GM23338 (cell line): Measurements from ENCODE around the gene SLC6A12. TPM values are rescaled to one million over a fixed set of nuclear protein-coding genes. Genes with fewer than 3 reads are reported as not detected.

Experiments used
- ATAC-seq: fragments of 200-7000 bp; cut with Tn5 transposase; 3 replicates; pipeline ENCODE4 v1.9.1; 2020
- DNase-seq: peaks from one replicate; pipeline ENCODE4 v3.0.0-alpha.2; 2015; ENCODE audit warnings: low spot score
- H2AFZ ChIP-seq: fragments of 200-600 bp; sonication (generic); 2 replicates; pipeline ENCODE4 v1.8.0; 2016; ENCODE audit warnings: antibody characterized with exemption, mild to moderate bottlenecking, moderate library complexity
- H3F3A ChIP-seq: fragments of 200-600 bp; sonication (generic); replicated peaks from 2 replicates; pipeline ENCODE4 v1.8.0; 2017; ENCODE audit warnings: antibody characterized with exemption, mixed run types, low read depth
- H3K27ac ChIP-seq: fragments of 200-600 bp; sonication (generic); 2 replicates; pipeline ENCODE4 v1.6.1; 2016; ENCODE audit warnings: low read depth
- H3K27me3 ChIP-seq: fragments of 200-600 bp; sonication (generic); 2 replicates; pipeline ENCODE4 v1.8.0; 2016; ENCODE audit warnings: mild to moderate bottlenecking, mixed run types, moderate library complexity; ENCODE audit not compliant: insufficient read depth
- H3K36me3 ChIP-seq: fragments of 200-600 bp; sonication (generic); 2 replicates; pipeline ENCODE4 v1.8.0; 2016; ENCODE audit warnings: mild to moderate bottlenecking; ENCODE audit not compliant: insufficient read depth
- H3K4me1 ChIP-seq: fragments of 200-600 bp; sonication (generic); 2 replicates; pipeline ENCODE4 v1.8.0; 2016; ENCODE audit warnings: mild to moderate bottlenecking, moderate library complexity; ENCODE audit not compliant: insufficient read depth
- H3K4me2 ChIP-seq: fragments of 200-600 bp; sonication (generic); 2 replicates; pipeline ENCODE4 v1.7.1; 2017; ENCODE audit warnings: mixed run types
- H3K4me3 ChIP-seq: fragments of 200-600 bp; sonication (generic); 2 replicates; pipeline ENCODE4 v1.6.1; 2016; ENCODE audit warnings: mixed run types
- H3K79me2 ChIP-seq: fragments of 200-600 bp; sonication (generic); replicated peaks from 2 replicates; pipeline ENCODE4 v1.8.0; 2017; ENCODE audit warnings: mild to moderate bottlenecking; ENCODE audit not compliant: insufficient read depth
- H3K9me2 ChIP-seq: fragments of 200-600 bp; sonication (generic); 2 replicates; pipeline ENCODE4 v1.8.0; 2017; ENCODE audit not compliant: insufficient read depth
- H4K20me1 ChIP-seq: fragments of 200-600 bp; sonication (generic); replicated peaks from 2 replicates; pipeline ENCODE4 v1.8.0; 2017; ENCODE audit warnings: mild to moderate bottlenecking; ENCODE audit not compliant: insufficient read depth
- H3K27ac Mint-ChIP-seq: 2 replicates; pipeline ENCODE4 v1.8.0; 2020; ENCODE audit warnings: inconsistent platforms, mild to moderate bottlenecking, moderate library complexity, mixed read lengths
- H3K27me3 Mint-ChIP-seq: 3 replicates; pipeline ENCODE4 v1.8.0; 2022; ENCODE audit warnings: low read depth, mild to moderate bottlenecking, moderate library complexity, mixed read lengths, inconsistent platforms; ENCODE audit not compliant: insufficient read depth, poor library complexity
- H3K36me3 Mint-ChIP-seq: 3 replicates; pipeline ENCODE4 v1.8.0; 2021; ENCODE audit warnings: low read depth, mild to moderate bottlenecking, inconsistent platforms, moderate library complexity, mixed read lengths
- H3K4me1 Mint-ChIP-seq: 3 replicates; pipeline ENCODE4 v1.8.0; 2020; ENCODE audit warnings: mild to moderate bottlenecking, inconsistent platforms, mixed read lengths
- H3K4me3 Mint-ChIP-seq: 3 replicates; pipeline ENCODE4 v1.8.0; 2021; ENCODE audit warnings: moderate library complexity, mild to moderate bottlenecking, inconsistent platforms, mixed read lengths
- H3K9me3 Mint-ChIP-seq: 3 replicates; pipeline ENCODE4 v1.8.0; 2020; ENCODE audit warnings: moderate library complexity, mild to moderate bottlenecking, inconsistent platforms, mixed read lengths
- JUNB ChIP-seq: IDR thresholded peaks from one replicate; pipeline ENCODE4 v1.6.1; 2016; ENCODE audit warnings: antibody characterized with exemption; ENCODE audit not compliant: unreplicated experiment
- polyA plus RNA-seq: library from polyadenylated mRNA; unstranded; fragments of >200 nt; fragmentation: Nextera tagmentation; extraction: Ambion mirVana; gene quantifications from 2 replicates; pipeline ENCODE4 v1.2.1, GENCODE V29; 2016
- total RNA-seq: library from RNA; depleted of rRNA; stranded (reverse); fragments of >200 nt; shearing (Covaris generic); gene quantifications from 2 replicates; pipeline ENCODE4 v1.2.3, GENCODE V29; 2014
- TF ChIP-seq, protein P1 (sequence below): fragments of 250-450 bp; sonication (Bioruptor Pico); IDR thresholded peaks from 2 replicates; pipeline ENCODE4 v1.5.0; 2020; ENCODE audit warnings: mild to moderate bottlenecking, moderate library complexity
- TF ChIP-seq, protein P2 (sequence below), 2 experiments: fragments of 200-600 bp in 1 of 2; sonication (generic) in 1 of 2; conservative IDR thresholded peaks; 2 replicates each; pipeline versions ENCODE4 v1.5.1 to v1.6.1; 2016 to 2017; ENCODE audit warnings: antibody characterized with exemption in 2 of 2, low read depth in 2 of 2, mild to moderate bottlenecking in 2 of 2, moderate library complexity in 1 of 2

SLC6A12 gene
- total and polyA plus RNA-seq, 2 experiments from 2014 or later: 0.56 TPM; not detected in 1

GRCh38 chr12:204261-204678 is 9.7 kb downstream of the SLC6A12 start (continued):
- TF ChIP-seq, protein P1, sequence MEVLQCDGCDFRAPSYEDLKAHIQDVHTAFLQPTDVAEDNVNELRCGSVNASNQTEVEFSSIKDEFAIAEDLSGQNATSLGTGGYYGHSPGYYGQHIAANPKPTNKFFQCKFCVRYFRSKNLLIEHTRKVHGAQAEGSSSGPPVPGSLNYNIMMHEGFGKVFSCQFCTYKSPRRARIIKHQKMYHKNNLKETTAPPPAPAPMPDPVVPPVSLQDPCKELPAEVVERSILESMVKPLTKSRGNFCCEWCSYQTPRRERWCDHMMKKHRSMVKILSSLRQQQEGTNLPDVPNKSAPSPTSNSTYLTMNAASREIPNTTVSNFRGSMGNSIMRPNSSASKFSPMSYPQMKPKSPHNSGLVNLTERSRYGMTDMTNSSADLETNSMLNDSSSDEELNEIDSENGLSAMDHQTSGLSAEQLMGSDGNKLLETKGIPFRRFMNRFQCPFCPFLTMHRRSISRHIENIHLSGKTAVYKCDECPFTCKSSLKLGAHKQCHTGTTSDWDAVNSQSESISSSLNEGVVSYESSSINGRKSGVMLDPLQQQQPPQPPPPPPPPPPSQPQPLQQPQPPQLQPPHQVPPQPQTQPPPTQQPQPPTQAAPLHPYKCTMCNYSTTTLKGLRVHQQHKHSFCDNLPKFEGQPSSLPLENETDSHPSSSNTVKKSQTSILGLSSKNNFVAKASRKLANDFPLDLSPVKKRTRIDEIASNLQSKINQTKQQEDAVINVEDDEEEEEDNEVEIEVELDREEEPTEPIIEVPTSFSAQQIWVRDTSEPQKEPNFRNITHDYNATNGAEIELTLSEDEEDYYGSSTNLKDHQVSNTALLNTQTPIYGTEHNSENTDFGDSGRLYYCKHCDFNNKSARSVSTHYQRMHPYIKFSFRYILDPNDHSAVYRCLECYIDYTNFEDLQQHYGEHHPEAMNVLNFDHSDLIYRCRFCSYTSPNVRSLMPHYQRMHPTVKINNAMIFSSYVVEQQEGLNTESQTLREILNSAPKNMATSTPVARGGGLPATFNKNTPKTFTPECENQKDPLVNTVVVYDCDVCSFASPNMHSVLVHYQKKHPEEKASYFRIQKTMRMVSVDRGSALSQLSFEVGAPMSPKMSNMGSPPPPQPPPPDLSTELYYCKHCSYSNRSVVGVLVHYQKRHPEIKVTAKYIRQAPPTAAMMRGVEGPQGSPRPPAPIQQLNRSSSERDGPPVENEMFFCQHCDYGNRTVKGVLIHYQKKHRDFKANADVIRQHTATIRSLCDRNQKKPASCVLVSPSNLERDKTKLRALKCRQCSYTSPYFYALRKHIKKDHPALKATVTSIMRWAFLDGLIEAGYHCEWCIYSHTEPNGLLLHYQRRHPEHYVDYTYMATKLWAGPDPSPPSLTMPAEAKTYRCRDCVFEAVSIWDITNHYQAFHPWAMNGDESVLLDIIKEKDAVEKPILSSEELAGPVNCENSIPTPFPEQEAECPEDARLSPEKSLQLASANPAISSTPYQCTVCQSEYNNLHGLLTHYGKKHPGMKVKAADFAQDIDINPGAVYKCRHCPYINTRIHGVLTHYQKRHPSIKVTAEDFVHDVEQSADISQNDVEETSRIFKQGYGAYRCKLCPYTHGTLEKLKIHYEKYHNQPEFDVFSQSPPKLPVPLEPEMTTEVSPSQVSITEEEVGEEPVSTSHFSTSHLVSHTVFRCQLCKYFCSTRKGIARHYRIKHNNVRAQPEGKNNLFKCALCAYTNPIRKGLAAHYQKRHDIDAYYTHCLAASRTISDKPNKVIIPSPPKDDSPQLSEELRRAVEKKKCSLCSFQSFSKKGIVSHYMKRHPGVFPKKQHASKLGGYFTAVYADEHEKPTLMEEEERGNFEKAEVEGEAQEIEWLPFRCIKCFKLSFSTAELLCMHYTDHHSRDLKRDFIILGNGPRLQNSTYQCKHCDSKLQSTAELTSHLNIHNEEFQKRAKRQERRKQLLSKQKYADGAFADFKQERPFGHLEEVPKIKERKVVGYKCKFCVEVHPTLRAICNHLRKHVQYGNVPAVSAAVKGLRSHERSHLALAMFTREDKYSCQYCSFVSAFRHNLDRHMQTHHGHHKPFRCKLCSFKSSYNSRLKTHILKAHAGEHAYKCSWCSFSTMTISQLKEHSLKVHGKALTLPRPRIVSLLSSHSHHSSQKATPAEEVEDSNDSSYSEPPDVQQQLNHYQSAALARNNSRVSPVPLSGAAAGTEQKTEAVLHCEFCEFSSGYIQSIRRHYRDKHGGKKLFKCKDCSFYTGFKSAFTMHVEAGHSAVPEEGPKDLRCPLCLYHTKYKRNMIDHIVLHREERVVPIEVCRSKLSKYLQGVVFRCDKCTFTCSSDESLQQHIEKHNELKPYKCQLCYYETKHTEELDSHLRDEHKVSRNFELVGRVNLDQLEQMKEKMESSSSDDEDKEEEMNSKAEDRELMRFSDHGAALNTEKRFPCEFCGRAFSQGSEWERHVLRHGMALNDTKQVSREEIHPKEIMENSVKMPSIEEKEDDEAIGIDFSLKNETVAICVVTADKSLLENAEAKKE (CRISPR knock-in tag): no peak

GRCh38 chr12:203462-204260 is 10.3 kb downstream of the SLC6A12 start:
- H3K36me3 ChIP-seq: no peaks in the 10 kb centered on the region
- H3K36me3 Mint-ChIP-seq: no peaks in the 10 kb centered on the region
- H3K27ac ChIP-seq: no peak overlapping the region
- H3K27ac Mint-ChIP-seq: no peak overlapping the region
- H3K9me3 Mint-ChIP-seq: peaks cover 4% of the 10 kb centered on the region; the same call in 1 of the 3 replicates
- peak overlapping the region; percentile 63 for H3K4me3 Mint-ChIP-seq
- 0 out of 2 replicates have a peak, but pooled peaks cover 3% of the 10 kb centered on the region for H3F3A ChIP-seq
- DNase-seq: peak; percentile 62
- no peaks in the 10 kb centered on the region; the same call in 1 of the 2 replicates for H4K20me1 ChIP-seq
- H3K4me2 ChIP-seq: peak overlapping the region; percentile 91
- no peaks in the 10 kb centered on the region for H3K9me2 ChIP-seq
- H3K27me3 ChIP-seq: peaks cover 51% of the 10 kb centered on the region
- peak overlapping the region; percentile 98 for H2AFZ ChIP-seq
- peaks cover 38% of the 10 kb centered on the region for H3K4me1 ChIP-seq
- peaks cover 33% of the 10 kb centered on the region for H3K27me3 Mint-ChIP-seq
- ATAC-seq: peak; percentile 72
- no peaks in the 10 kb centered on the region for H3K79me2 ChIP-seq
- peak overlapping the region; percentile 75 for H3K4me3 ChIP-seq
- H3K4me1 Mint-ChIP-seq: peaks cover 23% of the 10 kb centered on the region
- TF ChIP-seq, protein P2, sequence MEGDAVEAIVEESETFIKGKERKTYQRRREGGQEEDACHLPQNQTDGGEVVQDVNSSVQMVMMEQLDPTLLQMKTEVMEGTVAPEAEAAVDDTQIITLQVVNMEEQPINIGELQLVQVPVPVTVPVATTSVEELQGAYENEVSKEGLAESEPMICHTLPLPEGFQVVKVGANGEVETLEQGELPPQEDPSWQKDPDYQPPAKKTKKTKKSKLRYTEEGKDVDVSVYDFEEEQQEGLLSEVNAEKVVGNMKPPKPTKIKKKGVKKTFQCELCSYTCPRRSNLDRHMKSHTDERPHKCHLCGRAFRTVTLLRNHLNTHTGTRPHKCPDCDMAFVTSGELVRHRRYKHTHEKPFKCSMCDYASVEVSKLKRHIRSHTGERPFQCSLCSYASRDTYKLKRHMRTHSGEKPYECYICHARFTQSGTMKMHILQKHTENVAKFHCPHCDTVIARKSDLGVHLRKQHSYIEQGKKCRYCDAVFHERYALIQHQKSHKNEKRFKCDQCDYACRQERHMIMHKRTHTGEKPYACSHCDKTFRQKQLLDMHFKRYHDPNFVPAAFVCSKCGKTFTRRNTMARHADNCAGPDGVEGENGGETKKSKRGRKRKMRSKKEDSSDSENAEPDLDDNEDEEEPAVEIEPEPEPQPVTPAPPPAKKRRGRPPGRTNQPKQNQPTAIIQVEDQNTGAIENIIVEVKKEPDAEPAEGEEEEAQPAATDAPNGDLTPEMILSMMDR (conservative IDR thresholded peaks at IDR 0.05; ENCODE audit: low read depth in 2 of 2): peak in 1 of 2 experiments; percentile 10; a peak in 1 of 4 replicates
- no peak for TF ChIP-seq JUNB
